Mesothelial cell of epicardium (in vitro differentiated cells): ENCODE data around the gene ASTN2. TPM values are rescaled to one million over a fixed set of nuclear protein-coding genes. Genes with fewer than 3 reads are reported as not detected.

Experiments
- DNase-seq, 2 experiments: peaks; one replicate each; pipeline ENCODE4 v3.0.0; 2021; ENCODE audit warnings: low spot score in 2 of 2; ENCODE audit not compliant: unreplicated experiment in 2 of 2
- H3K27ac Mint-ChIP-seq: 2 replicates; pipeline ENCODE4 v1.8.0; 2021; ENCODE audit warnings: mixed read lengths
- H3K27me3 Mint-ChIP-seq: 2 replicates; pipeline ENCODE4 v1.8.0; 2021; ENCODE audit warnings: low read depth, mixed read lengths
- H3K36me3 Mint-ChIP-seq: 2 replicates; pipeline ENCODE4 v1.8.0; 2021; ENCODE audit warnings: mixed read lengths
- H3K4me1 Mint-ChIP-seq: 2 replicates; pipeline ENCODE4 v1.8.0; 2021; ENCODE audit warnings: mixed read lengths
- H3K4me3 Mint-ChIP-seq: 2 replicates; pipeline ENCODE4 v1.8.0; 2021; ENCODE audit warnings: mild to moderate bottlenecking, moderate library complexity, mixed read lengths
- H3K9me3 Mint-ChIP-seq: 2 replicates; pipeline ENCODE4 v1.8.0; 2021; ENCODE audit warnings: mixed read lengths
- CTCF ChIP-seq: fragments of 200-600 bp; sonication (generic); IDR thresholded peaks from one replicate; pipeline ENCODE4 v1.5.0; 2021; ENCODE audit warnings: antibody characterized with exemption; ENCODE audit not compliant: unreplicated experiment
- total RNA-seq: library from RNA; stranded (reverse); gene quantifications from 3 replicates; pipeline ENCODE4 v1.2.1, GENCODE V29; 2021

The ASTN2 gene
- total RNA-seq, 1 donor from 2014 or later, result 12.2 TPM

GRCh38 chr9:116499986-116500871 lies 914.6 kb downstream of the ASTN2 start:
- DNase-seq, result no peak
- Mint-ChIP-seq H3K27ac (no peak overlapping the region), H3K27me3 (no peaks in the 10 kb centered on the region), H3K36me3 (no peaks in the 10 kb centered on the region), H3K9me3 (no peaks in the 10 kb centered on the region), H3K4me1 (peaks cover 8% of the 10 kb centered on the region), H3K4me3 (no peak overlapping the region)
- no peak for TF ChIP-seq CTCF

GRCh38 chr9:116499434-116499833 lies 915.4 kb downstream of the ASTN2 start:
- H3K9me3 Mint-ChIP-seq, result no peaks in the 10 kb centered on the region
- H3K4me1 Mint-ChIP-seq, result peaks cover 8% of the 10 kb centered on the region
- no peak for DNase-seq
- no peak overlapping the region for H3K27ac Mint-ChIP-seq
- TF ChIP-seq CTCF, result no peak
- H3K27me3 Mint-ChIP-seq, result no peaks in the 10 kb centered on the region
- H3K36me3 Mint-ChIP-seq, result no peaks in the 10 kb centered on the region
- H3K4me3 Mint-ChIP-seq, result no peak overlapping the region

- Mint-ChIP-seq H3K27me3 (no peaks in the 10 kb centered on the region), H3K36me3 (no peaks in the 10 kb centered on the region), H3K27ac (peak overlapping the region; percentile 75), H3K4me3 (no peak overlapping the region), H3K9me3 (no peaks in the 10 kb centered on the region), H3K4me1 (peaks cover 19% of the 10 kb centered on the region)
- DNase-seq, result no peak
- no peak for TF ChIP-seq CTCF
These were observed 917.6 kb downstream of the ASTN2 start for GRCh38 chr9:116497095-116497890.

- H3K9me3 Mint-ChIP-seq, result no peaks in the 10 kb centered on the region
- no peak for TF ChIP-seq CTCF
These were observed 918.7 kb downstream of the ASTN2 start for GRCh38 chr9:116496167-116496566.

GRCh38 chr9:116495725-116496124 lies 919.1 kb downstream of the ASTN2 start:
- no peak for DNase-seq
- H3K27me3 Mint-ChIP-seq, result no peaks in the 10 kb centered on the region
- no peak for TF ChIP-seq CTCF
- H3K27ac Mint-ChIP-seq, result no peak overlapping the region
- H3K36me3 Mint-ChIP-seq, result no peaks in the 10 kb centered on the region
- H3K9me3 Mint-ChIP-seq, result no peaks in the 10 kb centered on the region
- H3K4me1 Mint-ChIP-seq, result peaks cover 33% of the 10 kb centered on the region
- no peak overlapping the region for H3K4me3 Mint-ChIP-seq

More at GRCh38 chr9:116496167-116496566, 918.7 kb downstream of the ASTN2 start:
- H3K4me3 Mint-ChIP-seq, result no peak overlapping the region
- H3K36me3 Mint-ChIP-seq, result no peaks in the 10 kb centered on the region
- no peaks in the 10 kb centered on the region for H3K27me3 Mint-ChIP-seq
- no peak for DNase-seq
- peaks cover 28% of the 10 kb centered on the region for H3K4me1 Mint-ChIP-seq
- H3K27ac Mint-ChIP-seq, result no peak overlapping the region
